Stomach (tissue), 9 donors: ENCODE results near the gene CAV2. TPM values are rescaled to one million over a fixed set of nuclear protein-coding genes. Genes with fewer than 3 reads are reported as not detected.

Source experiments
- DNase-seq, 2 donors: peaks; one replicate each; pipeline versions ENCODE4 v3.0.0 to v3.0.0-alpha.2; 2013 to 2019
- H3K27ac ChIP-seq, 5 donors: fragments of 200-600 bp in 4 of 5; sonication (generic) in 4 of 5; one replicate each; pipeline ENCODE4 v1.5.1; 2013 to 2019; ENCODE audit warnings: mild to moderate bottlenecking in 1 of 5, moderate library complexity in 1 of 5
- H3K27me3 ChIP-seq, 3 donors: fragments of 200-600 bp; sonication (generic); one replicate each; pipeline ENCODE4 v1.5.1; 2017 to 2019; ENCODE audit warnings: mixed run types in 1 of 3
- H3K36me3 ChIP-seq, 4 donors: fragments of 200-600 bp; sonication (generic); 1 replicate in 3 of 4; 2 replicates in 1 of 4; pipeline ENCODE4 v1.5.1; 2016 to 2019
- H3K4me1 ChIP-seq, 4 donors: fragments of 200-600 bp; sonication (generic); one replicate each; pipeline ENCODE4 v1.5.1; 2016 to 2019
- H3K4me3 ChIP-seq, 4 donors: fragments of 200-600 bp; sonication (generic) in 3 of 4; one replicate each; pipeline ENCODE4 v1.5.1; 2016 to 2019; ENCODE audit warnings: mild to moderate bottlenecking in 1 of 4
- H3K9me3 ChIP-seq, 4 donors: fragments of 200-600 bp; sonication (generic); one replicate each; pipeline ENCODE4 v1.5.1; 2016 to 2019
- CTCF ChIP-seq, 7 experiments: fragments of 450-650 bp in 4 of 7; fragments of 200-600 bp in 3 of 7; sonication (generic) in 3 of 7; IDR thresholded peaks; one replicate each; pipeline ENCODE4 v1.5.1; 2016 to 2019; ENCODE audit warnings: antibody characterized with exemption in 7 of 7, control low read depth in 2 of 7, mild to moderate bottlenecking in 1 of 7
- EP300 ChIP-seq: sonication (generic); formaldehyde crosslinking; IDR thresholded peaks from one replicate; pipeline ENCODE4 v1.6.1; 2017; ENCODE audit warnings: antibody characterized with exemption
- POLR2A ChIP-seq, 4 donors: fragments of 450-650 bp; IDR thresholded peaks; one replicate each; pipeline ENCODE4 v1.6.1; 2016; ENCODE audit warnings: antibody characterized with exemption in 4 of 4, control low read depth in 2 of 4, mild to moderate bottlenecking in 1 of 4, moderate library complexity in 1 of 4
- POLR2AphosphoS5 ChIP-seq, 3 donors: sonication (generic); formaldehyde crosslinking; IDR thresholded peaks; one replicate each; pipeline ENCODE4 v1.6.1; 2016; ENCODE audit warnings: antibody characterized with exemption in 3 of 3
- WGBS, 5 donors: extraction: QIAGEN DNeasy Blood & Tissue Kit in 3 of 5; methylation state at CpG; one replicate each; pipeline versions ENCODE4 v1.1.5 to v1.1.7; 2013 to 2018; 5-methylcytosine and 5-hydroxymethylcytosine counted together
- intact Hi-C: fragments of 100-400 bp; cut with DNase I; formaldehyde crosslinking; loops from one replicate; pipeline ENCODE4 v1.15.1; 2023; ENCODE audit warnings: low total_unique reads
- polyA plus RNA-seq, 3 donors: library from polyadenylated mRNA; stranded (reverse); fragments of 200-250 nt; gene quantifications; one replicate each; pipeline ENCODE4 v1.2.3, GENCODE V29; 2013
- total RNA-seq, 5 donors: library from RNA; depleted of rRNA; stranded (reverse); fragments of >200 nt; gene quantifications; one replicate each; pipeline versions ENCODE4 v1.1.0 to v1.2.3, GENCODE V29; 2014 to 2016
- donor health status: healthy with polysubstance abuse.
- donor health status: Bipolar disorder and iron deficiency.
- donor health status: healthy.

The CAV2 gene
- total and polyA plus RNA-seq, 8 donors: 15.7 to 90.1 (median 27.4) TPM

DNA sequence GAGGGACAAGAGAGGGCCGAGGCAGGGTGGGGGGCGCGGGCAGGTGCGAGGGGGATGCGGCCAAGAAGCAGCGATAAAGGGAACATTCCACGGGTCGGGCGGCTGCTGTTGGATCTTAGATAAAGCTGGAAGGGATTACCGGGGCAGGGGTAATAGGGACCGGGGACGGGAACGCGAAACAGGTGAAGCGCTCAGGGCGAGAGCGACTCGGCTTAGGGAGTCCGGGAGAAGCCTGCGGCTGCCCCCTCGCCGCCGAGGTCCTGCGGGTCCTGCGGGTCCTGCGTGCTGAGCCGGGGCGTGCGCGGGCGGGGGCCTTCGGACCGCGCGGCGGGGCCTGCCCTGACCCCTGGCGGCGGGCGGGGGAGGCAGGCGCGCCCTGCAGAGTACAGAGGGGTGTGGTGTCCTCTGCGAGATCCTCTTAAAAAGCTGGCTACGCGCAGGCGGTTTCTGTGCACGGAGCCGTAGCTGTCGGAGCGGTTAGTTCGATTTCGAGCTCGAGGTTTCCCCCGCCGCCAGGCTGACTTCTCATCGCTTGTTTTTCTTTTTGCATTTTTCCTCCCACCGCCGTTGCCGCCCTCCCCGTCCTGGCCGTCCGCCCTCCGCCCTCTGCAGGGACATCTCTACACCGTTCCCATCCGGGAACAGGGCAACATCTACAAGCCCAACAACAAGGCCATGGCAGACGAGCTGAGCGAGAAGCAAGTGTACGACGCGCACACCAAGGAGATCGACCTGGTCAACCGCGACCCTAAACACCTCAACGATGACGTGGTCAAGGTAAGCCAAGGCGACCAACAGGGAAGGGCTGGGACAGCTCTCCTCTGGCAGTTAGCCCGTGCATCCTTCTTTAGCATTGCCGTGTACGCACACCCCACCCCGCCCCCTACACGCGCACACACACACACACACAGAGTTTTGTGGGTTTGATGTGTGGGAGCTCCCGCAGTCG, 26.6 kb downstream of the CAV2 start:
- 2 to 3% (median 2%) methylated on average over 66 to 83 of the region's 83 CpGs for WGBS, 5 donors
- intact Hi-C loops: loop anchor here (5.0 to 10.0 kb wide), 2 partner anchors 59 to 264 kb away; no protein-coding TSS in a partner anchor
- Histone ChIP-seq H3K36me3 (no peaks in the 10 kb centered on the region), H3K27me3 (peaks cover 0 to 31% (median 11%) of the 10 kb centered on the region in 3 donors), H3K9me3 (no peaks in the 10 kb centered on the region), H3K4me3 (peak overlapping the region; percentile 69 to 72 (median 70)), H3K4me1 (peaks cover 0 to 52% (median 25%) of the 10 kb centered on the region in 4 donors), H3K27ac (peak overlapping the region; percentile 87 to 94 (median 90))
- peak; percentile 70 to 92 for DNase-seq
- TF ChIP-seq EP300 (no peak), POLR2AphosphoS5 (IDR thresholded peaks at IDR 0.05) (peak; percentile 26 to 57 (median 47)), CTCF (IDR thresholded peaks at IDR 0.05) (peak in 5 of 7 experiments; percentile 26 to 94 (median 76)), POLR2A (IDR thresholded peaks at IDR 0.05) (no peak)

GRCh38 chr7:116526897-116527296, 27.4 kb downstream of the CAV2 start:
- DNase-seq: no peak
- intact Hi-C loops: loop anchor here (5.0 to 10.0 kb wide), 2 partner anchors 58 to 265 kb away; no protein-coding TSS in a partner anchor
- Histone ChIP-seq H3K9me3 (no peaks in the 10 kb centered on the region), H3K4me1 (peaks cover 0 to 52% (median 26%) of the 10 kb centered on the region in 4 donors), H3K27ac (peak overlapping the region in 4 of 5 donors; percentile 87 to 94 (median 90)), H3K27me3 (peaks cover 0 to 31% (median 11%) of the 10 kb centered on the region in 3 donors), H3K4me3 (peak overlapping the region; percentile 69 to 72 (median 70)), H3K36me3 (no peaks in the 10 kb centered on the region)
- WGBS, 5 donors: 42 to 64% (median 58%) methylated on average over 5 of the region's 5 CpGs
- TF ChIP-seq CTCF (IDR thresholded peaks at IDR 0.05) (no peak), POLR2A (IDR thresholded peaks at IDR 0.05) (no peak), POLR2AphosphoS5 (IDR thresholded peaks at IDR 0.05) (no peak), EP300 (no peak)

DNA sequence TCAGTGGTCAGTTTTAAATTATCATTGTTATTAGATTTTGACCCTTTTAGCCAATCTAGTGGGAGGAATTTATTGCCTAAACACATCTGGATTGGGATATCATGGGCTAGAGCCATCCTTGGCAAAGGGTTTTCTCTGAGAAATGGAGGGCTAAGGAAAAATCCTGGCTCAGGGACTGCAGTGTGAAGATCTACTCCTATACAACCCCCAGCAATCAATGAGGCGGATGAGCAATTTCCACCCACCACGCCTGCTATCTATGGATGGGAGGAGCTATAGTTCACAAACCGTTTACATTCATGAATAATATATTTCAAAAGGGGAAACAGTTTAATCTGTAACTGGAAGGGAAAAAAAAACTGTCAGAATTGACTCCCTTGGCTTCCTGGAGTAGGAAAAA, 28.0 kb downstream of the CAV2 start:
- Histone ChIP-seq H3K9me3 (no peaks in the 10 kb centered on the region), H3K27ac (peak overlapping the region in 4 of 5 donors; percentile 87 to 94 (median 90)), H3K4me1 (peaks cover under 1 to 58% (median 29%) of the 10 kb centered on the region in 4 donors), H3K27me3 (peaks cover 0 to 31% (median 11%) of the 10 kb centered on the region in 3 donors), H3K36me3 (no peaks in the 10 kb centered on the region), H3K4me3 (peak overlapping the region; percentile 69 to 72 (median 70))
- intact Hi-C loops: loop anchor here (5.0 to 10.0 kb wide), 2 partner anchors 57 to 265 kb away; no protein-coding TSS in a partner anchor
- TF ChIP-seq CTCF (IDR thresholded peaks at IDR 0.05) (no peak), POLR2A (IDR thresholded peaks at IDR 0.05) (no peak), POLR2AphosphoS5 (IDR thresholded peaks at IDR 0.05) (no peak), EP300 (no peak)
- peak in 1 of 2 donors; percentile 22 for DNase-seq
- WGBS, 5 donors: 42 to 61% (median 58%) methylated on average over 3 of the region's 3 CpGs
